Loucy (cell line): Measurements from ENCODE around the gene LPA.

ENCODE experiments used
- CTCF ChIP-seq: fragments of 200-600 bp; sonication (generic); conservative IDR thresholded peaks from 2 replicates; pipeline ENCODE4 v1.5.1; 2014; ENCODE audit warnings: mild to moderate bottlenecking, antibody characterized with exemption, low read length
- EZH2phosphoT487 ChIP-seq: fragments of 200-600 bp; IDR thresholded peaks from 2 replicates; pipeline ENCODE4 v1.6.1; 2018; ENCODE audit warnings: antibody characterized with exemption, mild to moderate bottlenecking, moderate library complexity, borderline replicate concordance

GRCh38 chr6:160595838-160596832 lies 67.9 kb downstream of the LPA start:
- TF ChIP-seq EZH2phosphoT487 (no peak), CTCF (no peak)
